ENCODE measurements around the gene MRPS24. TPM values are rescaled to one million over a fixed set of nuclear protein-coding genes. Genes with fewer than 3 reads are reported as not detected.

Gene MRPS24
- total RNA-seq, 1 donor from 2014 or later = 54.6 TPM

- Histone ChIP-seq H3K9ac (no peak overlapping the region), H4K20me1 (ENCODE audit: low read depth) (no peaks in the 10 kb centered on the region), H3K79me2 (ENCODE audit: low read depth) (no peaks in the 10 kb centered on the region), H3K4me3 (no peak overlapping the region), H2AFZ (replicated peaks) (no peak overlapping the region), H3K27me3 (no peaks in the 10 kb centered on the region), H3K4me2 (no peak overlapping the region), H3F3A (ENCODE audit: low read depth) (no peaks in the 10 kb centered on the region), H3K27ac (no peak overlapping the region), H3K36me3 (no peaks in the 10 kb centered on the region), H3K4me1 (no peaks in the 10 kb centered on the region), H3K9me3 (ENCODE audit: low read depth) (no peaks in the 10 kb centered on the region)
- no peaks in the 10 kb centered on the region for H3K4me1 Mint-ChIP-seq
- no peak overlapping the region for H3K4me3 Mint-ChIP-seq
- DNase-seq (ENCODE audit: low spot score) = no peak
- no peak overlapping the region for H3K27ac Mint-ChIP-seq
- TF ChIP-seq EZH2phosphoT487 (IDR thresholded peaks at IDR 0.05) (no peak), CTCF (IDR thresholded peaks at IDR 0.05) (no peak), EZH2 (IDR thresholded peaks at IDR 0.05) (no peak)
- peaks cover 32% of the 10 kb centered on the region for H3K36me3 Mint-ChIP-seq
- H3K27me3 Mint-ChIP-seq (ENCODE audit: insufficient read depth, low read depth) = peaks cover 2% of the 10 kb centered on the region
- H3K9me3 Mint-ChIP-seq = no peaks in the 10 kb centered on the region
Observed at GRCh38 chr7:43879477-43879876, 10.2 kb upstream of the MRPS24 start.

- Mint-ChIP-seq H3K4me3 (no peak overlapping the region), H3K27ac (no peak overlapping the region), H3K9me3 (no peaks in the 10 kb centered on the region), H3K27me3 (ENCODE audit: insufficient read depth, low read depth) (peaks cover 2% of the 10 kb centered on the region), H3K36me3 (peaks cover 30% of the 10 kb centered on the region), H3K4me1 (no peaks in the 10 kb centered on the region)
- H3K4me1 ChIP-seq = no peaks in the 10 kb centered on the region
- no peaks in the 10 kb centered on the region for H3F3A ChIP-seq (ENCODE audit: low read depth)
- no peaks in the 10 kb centered on the region for H3K9me3 ChIP-seq (ENCODE audit: low read depth)
- H3K27ac ChIP-seq = no peak overlapping the region
- H3K27me3 ChIP-seq = no peaks in the 10 kb centered on the region
- TF ChIP-seq CTCF (IDR thresholded peaks at IDR 0.05) (no peak), EZH2 (IDR thresholded peaks at IDR 0.05) (no peak), EZH2phosphoT487 (IDR thresholded peaks at IDR 0.05) (no peak)
- H3K9ac ChIP-seq = no peak overlapping the region
- no peaks in the 10 kb centered on the region for H3K79me2 ChIP-seq (ENCODE audit: low read depth)
- no peak overlapping the region for H2AFZ ChIP-seq (replicated peaks)
- H3K4me2 ChIP-seq = no peak overlapping the region
- H4K20me1 ChIP-seq (ENCODE audit: low read depth) = no peaks in the 10 kb centered on the region
- H3K4me3 ChIP-seq = no peak overlapping the region
- DNase-seq (ENCODE audit: low spot score) = no peak
- no peaks in the 10 kb centered on the region for H3K36me3 ChIP-seq
Observed at GRCh38 chr7:43878867-43879266, 9.6 kb upstream of the MRPS24 start.

- Histone ChIP-seq H3K36me3 (no peaks in the 10 kb centered on the region), H3K4me3 (no peak overlapping the region), H3K9ac (no peak overlapping the region), H3K79me2 (ENCODE audit: low read depth) (no peaks in the 10 kb centered on the region), H3K27me3 (no peaks in the 10 kb centered on the region), H2AFZ (replicated peaks) (no peak overlapping the region), H4K20me1 (ENCODE audit: low read depth) (no peaks in the 10 kb centered on the region), H3K4me1 (no peaks in the 10 kb centered on the region), H3K27ac (no peak overlapping the region), H3K9me3 (ENCODE audit: low read depth) (no peaks in the 10 kb centered on the region), H3F3A (ENCODE audit: low read depth) (no peaks in the 10 kb centered on the region), H3K4me2 (no peak overlapping the region)
- Mint-ChIP-seq H3K9me3 (no peaks in the 10 kb centered on the region), H3K4me1 (no peaks in the 10 kb centered on the region), H3K36me3 (peaks cover 30% of the 10 kb centered on the region), H3K27me3 (ENCODE audit: insufficient read depth, low read depth) (peaks cover 3% of the 10 kb centered on the region), H3K4me3 (no peak overlapping the region), H3K27ac (no peak overlapping the region)
- TF ChIP-seq CTCF (IDR thresholded peaks at IDR 0.05) = no peak
- TF ChIP-seq EZH2 (IDR thresholded peaks at IDR 0.05) = no peak
- TF ChIP-seq EZH2phosphoT487 (IDR thresholded peaks at IDR 0.05) = no peak
- DNase-seq (ENCODE audit: low spot score) = no peak
Observed at GRCh38 chr7:43877968-43878864, 8.9 kb upstream of the MRPS24 start.

Data from neural progenitor cell (in vitro differentiated cells).